ENCODE results near the gene NFATC2.

NFATC2 gene

DNA sequence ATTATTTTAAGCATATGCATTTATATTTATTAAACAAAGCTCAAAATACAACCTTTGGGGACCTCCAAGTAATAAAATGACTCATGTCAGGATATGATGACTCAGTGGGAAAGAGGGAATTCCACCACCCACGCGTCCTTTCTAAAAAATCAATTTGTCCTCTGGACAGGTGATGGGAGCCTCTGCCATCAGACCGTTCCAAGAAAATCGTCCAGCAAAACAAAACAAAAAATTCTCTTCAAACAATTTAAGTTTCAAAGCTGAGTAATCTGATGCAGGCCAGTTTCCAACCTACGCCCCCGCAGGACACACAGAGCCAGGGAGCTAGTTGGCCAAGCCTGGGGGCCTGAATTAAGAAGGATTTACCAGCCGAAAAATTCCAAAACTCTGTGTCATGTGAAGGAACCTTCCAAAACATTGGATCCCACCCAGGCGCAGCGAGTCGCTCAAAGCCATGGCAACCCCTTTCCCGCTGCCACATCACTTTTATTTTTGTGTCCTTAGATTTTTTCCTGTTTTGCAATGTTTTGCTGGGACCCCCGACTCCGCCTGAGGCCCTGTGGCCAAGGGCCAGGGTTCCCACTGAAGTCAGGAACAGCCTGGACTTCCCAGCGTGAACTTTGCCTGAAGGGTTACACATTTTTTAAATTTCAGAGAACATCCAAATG lies 95.3 kb downstream of the NFATC2 start:
- peak overlapping the region; percentile 5; the same call in 1 of the 2 replicates for H3K27ac ChIP-seq (ENCODE audit: low read depth, low read length)
- no peaks in the 10 kb centered on the region for H3K27me3 ChIP-seq (ENCODE audit: insufficient read depth, low read length)
- no peaks in the 10 kb centered on the region for H3K36me3 ChIP-seq (ENCODE audit: insufficient read depth, low read length)
- H3K9me3 ChIP-seq (ENCODE audit: insufficient read depth, low read depth, low read length), result no peaks in the 10 kb centered on the region
- 75% methylated on average over 14 of the region's 14 CpGs for WGBS
- H3K9ac ChIP-seq (ENCODE audit: low read depth, low read length), result peak overlapping the region; percentile 1; the same call in 1 of the 2 replicates
- H3K4me3 ChIP-seq (ENCODE audit: low read length), result no peak overlapping the region
- H3K4me1 ChIP-seq (ENCODE audit: insufficient read depth, low read length), result peaks cover 9% of the 10 kb centered on the region; the same call in 1 of the 2 replicates

DNA sequence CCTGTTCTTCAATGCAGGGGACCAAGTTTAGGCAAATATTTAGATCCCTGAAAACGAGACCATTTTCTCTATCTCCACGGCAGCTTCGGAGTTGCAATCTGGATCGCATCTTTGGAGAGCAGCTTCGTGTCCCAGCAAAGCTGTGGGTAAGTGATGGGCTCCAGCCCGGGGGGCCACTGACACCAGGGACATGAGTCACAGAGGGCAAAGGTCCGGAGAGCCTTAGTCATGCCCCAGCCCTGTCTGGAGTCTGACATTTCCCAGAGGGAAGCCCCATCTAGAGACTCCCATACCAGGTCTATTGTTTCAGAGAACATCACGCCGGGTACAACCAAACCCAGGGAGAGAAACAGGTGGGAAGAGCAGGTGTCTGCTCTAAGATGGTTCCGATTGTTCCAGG lies 95.9 kb downstream of the NFATC2 start:
- 75% methylated on average over 9 of the region's 10 CpGs for WGBS
- peak overlapping the region; percentile 1; the same call in 1 of the 2 replicates for H3K9ac ChIP-seq (ENCODE audit: low read depth, low read length)
- no peaks in the 10 kb centered on the region for H3K36me3 ChIP-seq (ENCODE audit: insufficient read depth, low read length)
- no peak overlapping the region for H3K4me3 ChIP-seq (ENCODE audit: low read length)
- H3K27ac ChIP-seq (ENCODE audit: low read depth, low read length), result no peak overlapping the region
- no peaks in the 10 kb centered on the region for H3K9me3 ChIP-seq (ENCODE audit: insufficient read depth, low read depth, low read length)
- H3K27me3 ChIP-seq (ENCODE audit: insufficient read depth, low read length), result no peaks in the 10 kb centered on the region
- H3K4me1 ChIP-seq (ENCODE audit: insufficient read depth, low read length), result peaks cover 9% of the 10 kb centered on the region; the same call in 1 of the 2 replicates

GRCh38 chr20:51446230-51446629 lies 96.3 kb downstream of the NFATC2 start:
- no peaks in the 10 kb centered on the region for H3K9me3 ChIP-seq (ENCODE audit: insufficient read depth, low read depth, low read length)
- 89% methylated on average over 2 of the region's 2 CpGs for WGBS
- H3K9ac ChIP-seq (ENCODE audit: low read depth, low read length), result no peak overlapping the region; the same call in 1 of the 2 replicates
- H3K4me3 ChIP-seq (ENCODE audit: low read length), result no peak overlapping the region
- no peaks in the 10 kb centered on the region for H3K27me3 ChIP-seq (ENCODE audit: insufficient read depth, low read length)
- H3K27ac ChIP-seq (ENCODE audit: low read depth, low read length), result no peak overlapping the region
- no peaks in the 10 kb centered on the region for H3K36me3 ChIP-seq (ENCODE audit: insufficient read depth, low read length)
- peaks cover 9% of the 10 kb centered on the region; the same call in 1 of the 2 replicates for H3K4me1 ChIP-seq (ENCODE audit: insufficient read depth, low read length)

- H3K4me3 ChIP-seq (ENCODE audit: low read length), result no peak overlapping the region
- no peaks in the 10 kb centered on the region for H3K36me3 ChIP-seq (ENCODE audit: insufficient read depth, low read length)
- peaks cover 9% of the 10 kb centered on the region; the same call in 1 of the 2 replicates for H3K4me1 ChIP-seq (ENCODE audit: insufficient read depth, low read length)
- no peak overlapping the region for H3K9ac ChIP-seq (ENCODE audit: low read depth, low read length)
- H3K27ac ChIP-seq (ENCODE audit: low read depth, low read length), result no peak overlapping the region
- no peaks in the 10 kb centered on the region for H3K9me3 ChIP-seq (ENCODE audit: insufficient read depth, low read depth, low read length)
- H3K27me3 ChIP-seq (ENCODE audit: insufficient read depth, low read length), result no peaks in the 10 kb centered on the region
- 88% methylated on average over 8 of the region's 8 CpGs for WGBS
Measured at GRCh38 chr20:51445591-51445990, 96.9 kb downstream of the NFATC2 start.

DNA sequence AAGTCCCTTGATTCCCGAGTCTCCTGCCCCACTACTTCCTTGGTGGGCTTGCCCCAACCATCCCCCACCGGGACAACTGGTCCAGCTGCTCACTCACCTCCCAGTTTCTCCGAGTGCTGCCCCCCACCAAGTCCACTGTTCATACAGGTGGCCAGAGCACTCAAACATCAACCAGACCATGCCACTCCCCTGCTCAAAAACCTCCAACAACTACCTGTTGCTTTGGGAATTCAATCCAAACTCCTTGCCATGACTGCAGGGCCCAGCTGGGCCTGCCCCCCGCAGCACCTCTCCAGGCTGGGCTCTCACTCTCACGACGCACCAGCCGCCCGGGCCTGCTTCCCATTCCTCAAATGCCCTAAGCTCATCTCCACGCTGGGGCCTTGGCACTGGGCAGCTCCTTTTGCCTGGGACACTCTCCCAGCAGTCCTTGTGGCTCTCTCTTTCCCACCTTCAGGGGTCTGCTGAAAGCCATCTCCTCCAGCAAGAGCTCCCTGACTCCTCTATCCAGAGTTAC lies 97.5 kb downstream of the NFATC2 start:
- Histone ChIP-seq H3K9ac (ENCODE audit: low read depth, low read length) (no peak overlapping the region), H3K4me1 (ENCODE audit: insufficient read depth, low read length) (peaks cover 9% of the 10 kb centered on the region; the same call in 1 of the 2 replicates), H3K9me3 (ENCODE audit: insufficient read depth, low read depth, low read length) (no peaks in the 10 kb centered on the region), H3K27me3 (ENCODE audit: insufficient read depth, low read length) (no peaks in the 10 kb centered on the region), H3K36me3 (ENCODE audit: insufficient read depth, low read length) (no peaks in the 10 kb centered on the region), H3K27ac (ENCODE audit: low read depth, low read length) (no peak overlapping the region), H3K4me3 (ENCODE audit: low read length) (no peak overlapping the region)
- WGBS, result 88% methylated on average over 9 of the region's 9 CpGs

DNA sequence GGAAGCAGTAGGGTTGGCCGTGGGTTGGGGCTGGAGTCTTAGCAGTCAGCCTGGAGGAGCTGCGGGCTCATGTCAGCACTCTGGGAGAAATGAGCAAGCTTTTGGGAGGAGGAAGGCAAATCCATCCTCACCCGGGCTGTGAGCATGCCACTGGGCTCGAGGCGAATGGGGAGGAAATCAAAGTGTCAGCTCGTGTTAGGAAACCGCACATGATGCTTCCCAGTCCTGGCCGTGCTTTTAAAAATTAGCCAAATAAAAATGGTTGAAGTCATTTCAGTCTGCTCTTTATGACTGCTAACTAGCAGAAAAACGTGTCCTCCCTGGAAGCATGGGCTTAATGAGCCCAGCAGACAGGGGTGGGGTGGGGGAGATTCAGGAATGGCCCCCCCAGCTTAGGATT lies 98.1 kb downstream of the NFATC2 start:
- no peaks in the 10 kb centered on the region for H3K9me3 ChIP-seq (ENCODE audit: insufficient read depth, low read depth, low read length)
- no peak overlapping the region for H3K4me3 ChIP-seq (ENCODE audit: low read length)
- H3K9ac ChIP-seq (ENCODE audit: low read depth, low read length), result no peak overlapping the region
- H3K27ac ChIP-seq (ENCODE audit: low read depth, low read length), result no peak overlapping the region
- no peaks in the 10 kb centered on the region for H3K27me3 ChIP-seq (ENCODE audit: insufficient read depth, low read length)
- peaks cover 9% of the 10 kb centered on the region; the same call in 1 of the 2 replicates for H3K4me1 ChIP-seq (ENCODE audit: insufficient read depth, low read length)
- 86% methylated on average over 9 of the region's 9 CpGs for WGBS
- no peaks in the 10 kb centered on the region for H3K36me3 ChIP-seq (ENCODE audit: insufficient read depth, low read length)

DNA sequence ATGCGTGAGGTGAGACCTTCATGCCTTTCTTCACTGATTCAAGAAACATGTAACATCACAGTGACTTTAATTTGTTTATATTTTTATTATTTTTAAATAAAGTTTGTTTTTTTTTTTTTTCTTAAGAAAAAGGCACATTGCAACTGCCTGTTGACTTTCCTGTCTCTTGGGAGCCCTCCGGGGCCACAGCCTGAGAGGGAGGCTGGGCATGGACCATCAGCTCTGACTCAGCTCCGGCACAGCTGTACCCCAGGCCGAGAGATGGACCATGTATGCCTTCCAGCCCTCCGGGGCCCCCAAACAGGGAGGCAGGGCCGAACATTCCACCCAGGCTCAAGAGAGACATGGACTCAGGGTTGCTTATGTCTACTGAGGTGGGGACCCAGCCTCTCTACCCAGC lies 99.9 kb downstream of the NFATC2 start:
- no peak overlapping the region for H3K27ac ChIP-seq (ENCODE audit: low read depth, low read length)
- H3K9ac ChIP-seq (ENCODE audit: low read depth, low read length), result no peak overlapping the region
- peaks cover 5% of the 10 kb centered on the region; the same call in 1 of the 2 replicates for H3K4me1 ChIP-seq (ENCODE audit: insufficient read depth, low read length)
- H3K36me3 ChIP-seq (ENCODE audit: insufficient read depth, low read length), result no peaks in the 10 kb centered on the region
- no peak overlapping the region for H3K4me3 ChIP-seq (ENCODE audit: low read length)
- H3K27me3 ChIP-seq (ENCODE audit: insufficient read depth, low read length), result no peaks in the 10 kb centered on the region
- WGBS, result 94% methylated on average over 6 of the region's 6 CpGs
- H3K9me3 ChIP-seq (ENCODE audit: insufficient read depth, low read depth, low read length), result no peaks in the 10 kb centered on the region

- Histone ChIP-seq H3K9me3 (ENCODE audit: insufficient read depth, low read depth, low read length) (no peaks in the 10 kb centered on the region), H3K27me3 (ENCODE audit: insufficient read depth, low read length) (no peaks in the 10 kb centered on the region), H3K4me1 (ENCODE audit: insufficient read depth, low read length) (no peaks in the 10 kb centered on the region), H3K27ac (ENCODE audit: low read depth, low read length) (no peak overlapping the region), H3K4me3 (ENCODE audit: low read length) (no peak overlapping the region), H3K36me3 (ENCODE audit: insufficient read depth, low read length) (no peaks in the 10 kb centered on the region), H3K9ac (ENCODE audit: low read depth, low read length) (no peak overlapping the region)
- 90% methylated on average over 7 of the region's 7 CpGs for WGBS
Measured at GRCh38 chr20:51440589-51440988, 101.9 kb downstream of the NFATC2 start.

DNA sequence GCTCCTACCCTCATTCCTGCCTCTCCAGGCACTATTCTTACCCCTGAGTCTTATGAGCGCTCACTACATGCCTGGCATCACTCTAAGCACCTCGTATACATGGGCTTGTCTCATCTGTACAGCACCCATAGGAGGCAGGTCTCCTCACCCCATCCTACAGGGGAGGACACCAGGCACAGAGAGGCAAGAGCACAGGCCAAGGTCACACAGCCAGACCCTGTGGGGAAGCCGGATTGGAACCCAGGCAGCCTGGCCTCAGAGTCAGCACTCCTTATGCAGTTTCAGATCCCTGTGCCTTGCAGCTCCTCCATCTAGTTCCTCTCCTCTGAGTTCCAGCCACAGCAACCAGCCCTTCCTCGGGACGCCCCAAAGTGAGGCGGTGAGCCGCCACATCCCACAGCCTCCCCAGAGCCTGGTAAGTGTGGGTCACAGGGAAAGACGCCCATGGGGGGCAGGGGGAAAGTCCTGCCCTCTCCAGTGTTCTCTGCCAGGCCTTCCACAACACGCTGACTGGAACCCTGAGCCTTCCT lies 103.3 kb downstream of the NFATC2 start:
- WGBS, result 91% methylated on average over 9 of the region's 9 CpGs

DNA sequence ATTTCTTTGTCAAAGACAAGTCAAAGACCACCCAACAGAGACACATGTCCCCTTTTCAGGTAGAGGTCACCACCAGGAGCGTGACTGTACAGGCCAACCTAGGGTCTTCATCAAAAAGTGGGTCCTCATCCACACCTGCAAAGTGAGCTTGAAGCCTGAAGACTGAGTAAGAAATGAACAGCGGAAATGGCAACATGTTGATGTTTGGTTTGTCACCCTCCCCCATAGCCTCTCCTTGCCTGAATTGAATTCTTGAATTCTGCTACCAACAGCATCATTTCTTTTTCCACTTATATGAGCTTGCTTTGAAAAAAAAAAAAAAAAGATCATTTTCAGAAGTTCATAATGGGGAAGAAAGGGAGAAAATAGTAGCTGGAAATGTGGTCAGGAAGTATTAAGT lies 104.4 kb downstream of the NFATC2 start:
- H3K9me3 ChIP-seq (ENCODE audit: insufficient read depth, low read depth, low read length), result no peaks in the 10 kb centered on the region
- 93% methylated on average over 2 of the region's 2 CpGs for WGBS
- no peaks in the 10 kb centered on the region for H3K27me3 ChIP-seq (ENCODE audit: insufficient read depth, low read length)
- H3K4me3 ChIP-seq (ENCODE audit: low read length), result no peak overlapping the region
- H3K27ac ChIP-seq (ENCODE audit: low read depth, low read length), result no peak overlapping the region
- H3K9ac ChIP-seq (ENCODE audit: low read depth, low read length), result no peak overlapping the region
- no peaks in the 10 kb centered on the region for H3K4me1 ChIP-seq (ENCODE audit: insufficient read depth, low read length)
- H3K36me3 ChIP-seq (ENCODE audit: insufficient read depth, low read length), result no peaks in the 10 kb centered on the region

More for the DNA sequence above, 103.3 kb downstream of the NFATC2 start:
- no peak overlapping the region for H3K4me3 ChIP-seq (ENCODE audit: low read length)
- no peaks in the 10 kb centered on the region for H3K36me3 ChIP-seq (ENCODE audit: insufficient read depth, low read length)
- no peaks in the 10 kb centered on the region for H3K9me3 ChIP-seq (ENCODE audit: insufficient read depth, low read depth, low read length)
- H3K27me3 ChIP-seq (ENCODE audit: insufficient read depth, low read length), result no peaks in the 10 kb centered on the region
- H3K9ac ChIP-seq (ENCODE audit: low read depth, low read length), result no peak overlapping the region
- H3K27ac ChIP-seq (ENCODE audit: low read depth, low read length), result no peak overlapping the region
- H3K4me1 ChIP-seq (ENCODE audit: insufficient read depth, low read length), result no peaks in the 10 kb centered on the region

- no peaks in the 10 kb centered on the region for H3K9me3 ChIP-seq (ENCODE audit: insufficient read depth, low read depth, low read length)
- no peak overlapping the region for H3K4me3 ChIP-seq (ENCODE audit: low read length)
- H3K4me1 ChIP-seq (ENCODE audit: insufficient read depth, low read length), result no peaks in the 10 kb centered on the region
- H3K27me3 ChIP-seq (ENCODE audit: insufficient read depth, low read length), result no peaks in the 10 kb centered on the region
- no peaks in the 10 kb centered on the region for H3K36me3 ChIP-seq (ENCODE audit: insufficient read depth, low read length)
- no peak overlapping the region for H3K27ac ChIP-seq (ENCODE audit: low read depth, low read length)
- WGBS, result 92% methylated on average over 6 of the region's 7 CpGs
- H3K9ac ChIP-seq (ENCODE audit: low read depth, low read length), result no peak overlapping the region
Measured at GRCh38 chr20:51437182-51437924, 105.2 kb downstream of the NFATC2 start.
